GM12875 (cell line): Measurements from ENCODE around the gene CYP11A1.

Experiments
- H3K4me3 ChIP-seq: one replicate; pipeline ENCODE4 v1.5.1; 2011; ENCODE audit warnings: low read depth, low read length, control low read depth
- CTCF ChIP-seq: IDR thresholded peaks from 2 replicates; pipeline ENCODE4 v1.5.1; 2011; ENCODE audit warnings: low read depth, mild to moderate bottlenecking, control low read depth, inconsistent platforms, low read length, moderate library complexity, borderline replicate concordance; ENCODE audit not compliant: insufficient read depth

CYP11A1 gene

DNA sequence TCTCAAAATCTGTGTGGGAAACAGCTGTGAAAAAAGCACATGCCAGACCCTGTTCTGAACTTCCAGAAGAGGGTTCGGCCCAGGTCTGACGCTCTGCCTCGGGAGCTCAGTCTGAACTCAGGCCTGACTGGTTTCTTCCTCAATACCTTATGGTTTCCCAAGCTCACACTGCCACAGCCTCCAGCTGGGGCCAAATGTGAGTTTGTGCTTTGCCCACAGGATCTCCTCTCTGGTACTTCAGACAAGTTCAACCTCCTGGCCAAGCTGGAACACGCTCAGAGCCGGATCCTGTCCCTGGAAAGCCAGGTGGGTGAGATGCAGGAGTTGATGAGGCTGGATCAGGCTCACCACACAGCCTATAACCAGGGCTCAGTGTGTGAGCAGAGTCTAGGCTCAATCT, 33.8 kb downstream of the CYP11A1 start:
- TF ChIP-seq CTCF, result no peak
- H3K4me3 ChIP-seq, result no peak overlapping the region

DNA sequence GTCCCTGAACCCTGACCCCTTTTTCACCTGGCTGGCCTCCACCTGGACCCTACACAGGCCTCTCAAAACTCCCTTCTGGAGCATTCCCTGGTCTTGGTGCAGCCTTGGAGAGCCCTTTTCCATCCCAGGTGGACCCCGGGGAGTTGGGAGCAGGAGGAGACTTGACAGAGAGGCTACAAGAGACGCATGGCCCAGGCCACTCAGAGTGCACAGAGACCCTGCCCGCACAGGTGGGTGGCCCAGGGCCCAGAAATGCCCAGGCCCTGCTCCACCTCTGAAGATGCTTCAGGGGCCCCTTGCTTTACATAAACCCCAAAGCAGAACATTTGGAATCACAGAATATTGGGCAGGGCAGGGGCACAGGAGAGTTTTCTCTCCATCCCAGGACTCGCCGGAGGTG, 34.4 kb downstream of the CYP11A1 start:
- TF ChIP-seq CTCF, result no peak
- H3K4me3 ChIP-seq, result no peak overlapping the region

DNA sequence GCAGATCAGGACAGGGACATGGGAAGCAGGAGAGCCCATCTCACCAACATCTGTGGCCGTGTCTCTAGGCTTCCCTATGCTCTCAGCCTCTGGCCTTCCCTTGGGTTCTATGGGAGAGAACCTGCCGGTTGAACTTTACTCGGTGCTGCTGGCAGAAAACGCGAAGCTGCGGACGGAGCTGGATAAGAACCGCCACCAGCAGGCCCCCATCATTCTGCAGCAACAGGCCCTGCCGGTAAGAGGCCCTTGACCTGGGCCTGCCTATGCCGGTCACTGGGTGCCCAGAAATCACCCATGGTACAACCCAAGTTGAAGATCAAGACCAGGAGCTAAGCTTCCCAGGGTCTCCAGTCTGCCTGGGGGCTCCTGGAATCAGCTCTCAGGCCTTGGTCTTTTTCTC, 34.8 kb downstream of the CYP11A1 start:
- H3K4me3 ChIP-seq, result no peak overlapping the region
- TF ChIP-seq CTCF, result no peak

DNA sequence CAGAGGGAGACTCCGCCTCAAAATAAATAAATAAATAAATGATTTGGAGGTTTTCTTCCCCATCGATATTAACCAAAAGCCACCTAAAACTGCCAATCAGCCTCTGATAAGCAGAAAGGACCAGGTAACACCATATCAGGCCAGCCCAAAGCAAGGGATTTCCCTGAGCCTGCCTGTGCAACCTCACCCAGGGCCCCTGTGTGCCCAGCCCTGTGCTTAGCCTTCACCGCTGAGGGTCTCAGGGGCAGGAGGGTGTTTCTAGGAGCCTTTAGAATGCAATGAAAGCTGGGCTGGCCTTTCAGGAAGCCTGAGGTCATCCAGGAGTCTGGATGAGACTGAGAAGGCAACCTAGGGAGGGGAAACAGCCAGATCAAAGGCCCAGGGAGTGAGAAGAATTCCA, 35.4 kb downstream of the CYP11A1 start:
- no peak for TF ChIP-seq CTCF

DNA sequence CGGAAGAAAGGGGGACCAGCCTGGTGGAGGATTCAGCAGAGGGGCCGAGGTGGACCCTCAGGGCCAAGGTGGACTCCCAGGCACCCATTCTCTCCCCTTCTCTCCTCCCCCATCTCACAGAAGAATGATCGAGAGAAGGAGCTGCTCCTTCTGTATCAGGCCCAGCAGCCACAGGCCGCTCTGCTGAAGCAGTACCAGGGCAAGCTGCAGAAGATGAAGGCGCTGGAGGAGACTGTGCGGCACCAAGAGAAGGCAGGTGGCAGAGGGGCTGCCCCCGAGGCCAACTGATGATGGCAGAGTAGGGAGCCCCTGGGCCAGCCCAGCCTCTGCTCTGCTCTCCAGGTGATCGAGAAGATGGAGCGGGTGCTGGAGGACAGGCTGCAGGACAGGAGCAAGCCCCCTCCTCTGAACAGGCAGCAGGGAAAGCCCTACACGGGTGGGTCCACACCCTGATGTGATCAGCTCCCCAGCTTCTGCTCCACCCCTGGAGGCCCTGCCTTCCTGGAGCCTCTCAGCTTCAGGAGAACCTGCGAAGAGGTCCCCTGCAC, 36.5 kb downstream of the CYP11A1 start:
- no peak for TF ChIP-seq CTCF
- no peak overlapping the region for H3K4me3 ChIP-seq

More for the DNA sequence above, 35.4 kb downstream of the CYP11A1 start:
- no peak overlapping the region for H3K4me3 ChIP-seq

- no peak overlapping the region for H3K4me3 ChIP-seq
- no peak for TF ChIP-seq CTCF
Observed at GRCh38 chr15:74328331-74329056, 39.0 kb downstream of the CYP11A1 start.

- no peak for TF ChIP-seq CTCF
- no peak overlapping the region for H3K4me3 ChIP-seq
Observed at GRCh38 chr15:74327756-74328155, 39.7 kb downstream of the CYP11A1 start.
